Neural cell (in vitro differentiated cells): ENCODE results near the gene HRK.

Source experiments
- EZH2 ChIP-seq: fragments of 200-600, 300-800 bp; shearing (Covaris generic), sonication (generic); IDR thresholded peaks from 2 replicates; pipeline ENCODE4 v1.6.1; 2014; ENCODE audit warnings: antibody characterized with exemption, low read length, borderline replicate concordance, mild to moderate bottlenecking; ENCODE audit not compliant: insufficient read depth, poor library complexity, severe bottlenecking
- POLR2AphosphoS5 ChIP-seq: IDR thresholded peaks from 2 replicates; pipeline ENCODE4 v1.6.1; 2012
- RAD21 ChIP-seq: fragments of 450-650 bp; conservative IDR thresholded peaks from 2 replicates; pipeline ENCODE4 v1.6.1; 2014; ENCODE audit warnings: antibody characterized with exemption, mild to moderate bottlenecking, moderate library complexity
- TAF1 ChIP-seq: IDR thresholded peaks from 2 replicates; pipeline ENCODE4 v1.6.1; 2012; ENCODE audit warnings: low read depth
- TF ChIP-seq, protein P1 (sequence below): fragments of 450-650 bp; IDR thresholded peaks from 2 replicates; pipeline ENCODE4 v1.5.1; 2014; ENCODE audit warnings: antibody characterized with exemption, mild to moderate bottlenecking, moderate library complexity; ENCODE audit not compliant: poor library complexity, severe bottlenecking

DNA sequence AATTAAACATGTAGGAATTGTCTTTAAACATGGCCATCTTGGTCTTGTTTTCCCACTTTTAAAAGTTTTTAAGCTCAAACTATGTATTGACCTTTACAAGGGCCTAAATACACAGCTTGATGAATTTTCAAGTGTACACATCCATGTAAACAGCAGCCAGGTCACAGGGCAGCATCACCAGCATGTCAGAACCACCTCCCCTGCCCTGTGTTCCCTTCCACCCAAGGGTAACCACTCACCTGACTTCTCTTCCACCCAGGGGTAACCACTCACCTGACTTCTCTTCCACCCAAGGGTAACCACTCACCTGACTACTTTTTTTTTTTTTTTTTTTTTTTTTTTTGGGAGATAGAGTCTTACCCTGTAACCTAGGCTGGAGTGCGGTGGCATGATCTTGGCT is 34.1 kb upstream of the HRK start:
- TF ChIP-seq, protein P1, sequence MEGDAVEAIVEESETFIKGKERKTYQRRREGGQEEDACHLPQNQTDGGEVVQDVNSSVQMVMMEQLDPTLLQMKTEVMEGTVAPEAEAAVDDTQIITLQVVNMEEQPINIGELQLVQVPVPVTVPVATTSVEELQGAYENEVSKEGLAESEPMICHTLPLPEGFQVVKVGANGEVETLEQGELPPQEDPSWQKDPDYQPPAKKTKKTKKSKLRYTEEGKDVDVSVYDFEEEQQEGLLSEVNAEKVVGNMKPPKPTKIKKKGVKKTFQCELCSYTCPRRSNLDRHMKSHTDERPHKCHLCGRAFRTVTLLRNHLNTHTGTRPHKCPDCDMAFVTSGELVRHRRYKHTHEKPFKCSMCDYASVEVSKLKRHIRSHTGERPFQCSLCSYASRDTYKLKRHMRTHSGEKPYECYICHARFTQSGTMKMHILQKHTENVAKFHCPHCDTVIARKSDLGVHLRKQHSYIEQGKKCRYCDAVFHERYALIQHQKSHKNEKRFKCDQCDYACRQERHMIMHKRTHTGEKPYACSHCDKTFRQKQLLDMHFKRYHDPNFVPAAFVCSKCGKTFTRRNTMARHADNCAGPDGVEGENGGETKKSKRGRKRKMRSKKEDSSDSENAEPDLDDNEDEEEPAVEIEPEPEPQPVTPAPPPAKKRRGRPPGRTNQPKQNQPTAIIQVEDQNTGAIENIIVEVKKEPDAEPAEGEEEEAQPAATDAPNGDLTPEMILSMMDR: no peak
- TF ChIP-seq POLR2AphosphoS5: no peak
- TF ChIP-seq RAD21: no peak
- TF ChIP-seq EZH2: no peak
- TF ChIP-seq TAF1: no peak
